Left cardiac atrium (tissue), 4 donors: Measurements from ENCODE around the gene CDK6. TPM values are rescaled to one million over a fixed set of nuclear protein-coding genes. Genes with fewer than 3 reads are reported as not detected.
A peak's percentile ranks its signal among the peaks of the same experiment; 100 is the strongest.

ENCODE experiments used
- ATAC-seq, 2 donors: fragments of 200-7000 bp; cut with Tn5 transposase; one replicate each; pipeline ENCODE4 v1.9.1; 2020; ENCODE audit warnings: mild to moderate bottlenecking in 2 of 2, moderate library complexity in 2 of 2
- DNase-seq: peaks from one replicate; pipeline ENCODE4 v3.0.0-alpha.2; 2020
- intact Hi-C, 2 donors: fragments of 100-400 bp; cut with DNase I; formaldehyde crosslinking; loops; one replicate each; pipeline versions ENCODE4 v1.14.1 to v1.15.1; 2022 to 2023
- total RNA-seq, 2 donors: library from RNA; stranded (reverse); fragmentation: NEBNext Ultra II Directional; extraction: Animal tissue kit (Norgen Biotek cat#: 25700); gene quantifications; one replicate each; pipeline ENCODE4 v1.2.1, GENCODE V29; 2021
- donor health status: DM: no; HTN: yes; CAD: no.
- donor health status: DM: no; HTN: yes; CAD: no; lungs with severe emphysema.
- donor health status: DM: yes; HTN: yes; CAD: no.
- donor health status: Dilated cardiomyopathy.

CDK6 gene
- total RNA-seq, 2 donors from 2014 or later, result 12.9 to 13.9 TPM

- ATAC-seq (no peak), DNase-seq (no peak)
- intact Hi-C loops, result loop anchor here in 1 of 2 donors (5.0 kb wide), 1 partner anchor 203 kb away; no protein-coding TSS in a partner anchor
Observed at GRCh38 chr7:92629779-92630178, 206.6 kb downstream of the CDK6 start.

- DNase-seq (no peak), ATAC-seq (no peak)
- intact Hi-C loops, result loop anchor here in 1 of 2 donors (5.0 kb wide), 1 partner anchor 204 kb away; no protein-coding TSS in a partner anchor
Observed at GRCh38 chr7:92627956-92628355, 208.4 kb downstream of the CDK6 start.

- intact Hi-C loops, result loop anchor here in 1 of 2 donors (5.0 kb wide), 1 partner anchor 206 kb away; no protein-coding TSS in a partner anchor
- DNase-seq, result no peak
- ATAC-seq, result no peak
Observed at GRCh38 chr7:92626281-92626809, 210.0 kb downstream of the CDK6 start.

GRCh38 chr7:92625617-92626016 is 210.8 kb downstream of the CDK6 start:
- intact Hi-C loops, result loop anchor here in 1 of 2 donors (5.0 kb wide), 1 partner anchor 207 kb away; no protein-coding TSS in a partner anchor
- DNase-seq (no peak), ATAC-seq (no peak)

GRCh38 chr7:92624298-92624996 is 211.9 kb downstream of the CDK6 start:
- DNase-seq (no peak), ATAC-seq (no peak)
- intact Hi-C loops, result loop anchor here in 1 of 2 donors (5.0 kb wide), 2 partner anchors 73 to 363 kb away; no protein-coding TSS in a partner anchor

- DNase-seq (no peak), ATAC-seq (no peak)
- intact Hi-C loops, result loop anchor here in 1 of 2 donors (2.0 to 5.0 kb wide), 3 partner anchors 74 to 431 kb away; no protein-coding TSS in a partner anchor
Observed at GRCh38 chr7:92623544-92623943, 212.8 kb downstream of the CDK6 start.

GRCh38 chr7:92622685-92623084 is 213.7 kb downstream of the CDK6 start:
- DNase-seq, result no peak
- intact Hi-C loops, result loop anchor here in 1 of 2 donors (2.0 to 5.0 kb wide), 3 partner anchors 75 to 432 kb away; no protein-coding TSS in a partner anchor
- no peak for ATAC-seq

- ATAC-seq, result no peak
- intact Hi-C loops, result loop anchor here in 1 of 2 donors (2.0 to 5.0 kb wide), 3 partner anchors 75 to 433 kb away; no protein-coding TSS in a partner anchor
- DNase-seq, result no peak
Observed at GRCh38 chr7:92622030-92622429, 214.3 kb downstream of the CDK6 start.

- ATAC-seq, result peak in 1 of 2 donors; percentile 41
Observed at GRCh38 chr7:92621561-92622023, 214.8 kb downstream of the CDK6 start.

GRCh38 chr7:92621026-92621540 is 215.3 kb downstream of the CDK6 start:
- DNase-seq, result peak; percentile 71
- peak; percentile 86 to 91 for ATAC-seq
- intact Hi-C loops, result loop anchor here in 1 of 2 donors (1.0 to 5.0 kb wide), 3 partner anchors 76 to 366 kb away; no protein-coding TSS in a partner anchor

More at GRCh38 chr7:92621561-92622023, 214.8 kb downstream of the CDK6 start:
- intact Hi-C loops, result loop anchor here in 1 of 2 donors (1.0 to 5.0 kb wide), 4 partner anchors 76 to 433 kb away; no protein-coding TSS in a partner anchor
- no peak for DNase-seq

GRCh38 chr7:92615861-92616260 is 220.5 kb downstream of the CDK6 start:
- intact Hi-C loops, result loop anchor here in 1 of 2 donors (10.0 kb wide), 1 partner anchor 449 kb away; no protein-coding TSS in a partner anchor
- no peak for ATAC-seq
- no peak for DNase-seq

GRCh38 chr7:92614660-92615174 is 221.7 kb downstream of the CDK6 start:
- DNase-seq (no peak), ATAC-seq (peak in 1 of 2 donors; percentile 22)
- intact Hi-C loops, result loop anchor here in 1 of 2 donors (10.0 kb wide), 1 partner anchor 450 kb away; no protein-coding TSS in a partner anchor

GRCh38 chr7:92613720-92614119 is 222.7 kb downstream of the CDK6 start:
- ATAC-seq (no peak), DNase-seq (no peak)
- intact Hi-C loops, result loop anchor here in 1 of 2 donors (10.0 kb wide), 1 partner anchor 451 kb away; no protein-coding TSS in a partner anchor

GRCh38 chr7:92613214-92613613 is 223.2 kb downstream of the CDK6 start:
- DNase-seq (no peak), ATAC-seq (no peak)
- intact Hi-C loops, result loop anchor here in 1 of 2 donors (10.0 kb wide), 1 partner anchor 452 kb away; no protein-coding TSS in a partner anchor

GRCh38 chr7:92612501-92612900 is 223.9 kb downstream of the CDK6 start:
- intact Hi-C loops, result loop anchor here in 1 of 2 donors (10.0 kb wide), 1 partner anchor 452 kb away; no protein-coding TSS in a partner anchor
- ATAC-seq (no peak), DNase-seq (no peak)

GRCh38 chr7:92611735-92612134 is 224.6 kb downstream of the CDK6 start:
- intact Hi-C loops, result loop anchor here in 1 of 2 donors (10.0 kb wide), 1 partner anchor 453 kb away; no protein-coding TSS in a partner anchor
- ATAC-seq, result no peak

GRCh38 chr7:92609921-92610518 is 226.4 kb downstream of the CDK6 start:
- ATAC-seq (peak in 1 of 2 donors; percentile 42), DNase-seq (no peak)
- intact Hi-C loops, result loop anchor here in 1 of 2 donors (10.0 kb wide), 1 partner anchor 455 kb away; no protein-coding TSS in a partner anchor

More at GRCh38 chr7:92611735-92612134, 224.6 kb downstream of the CDK6 start:
- DNase-seq, result no peak
